Duodenal mucosa (tissue), 2 donors: ENCODE results near the gene GRAMD4.

Experiments used
- H3K27ac ChIP-seq: one replicate; pipeline ENCODE4 v1.7.0; 2013; ENCODE audit warnings: low read depth, low read length
- H3K27me3 ChIP-seq, 2 donors: one replicate each; pipeline ENCODE4 v1.7.0; 2013; ENCODE audit warnings: low read length in 2 of 2, control low read depth in 1 of 2; ENCODE audit not compliant: insufficient read depth in 2 of 2, control insufficient read depth in 1 of 2
- H3K36me3 ChIP-seq, 2 donors: one replicate each; pipeline ENCODE4 v1.7.0; 2013; ENCODE audit warnings: low read length in 2 of 2, control low read depth in 1 of 2; ENCODE audit not compliant: insufficient read depth in 2 of 2, control insufficient read depth in 1 of 2
- H3K4me1 ChIP-seq, 2 donors: one replicate each; pipeline ENCODE4 v1.7.0; 2013; ENCODE audit warnings: low read length in 2 of 2, control low read depth in 1 of 2; ENCODE audit not compliant: insufficient read depth in 2 of 2, control insufficient read depth in 1 of 2
- H3K4me3 ChIP-seq, 2 donors: one replicate each; pipeline ENCODE4 v1.7.0; 2013; ENCODE audit warnings: low read length in 2 of 2, low read depth in 1 of 2
- H3K9ac ChIP-seq, 2 donors: one replicate each; pipeline ENCODE4 v1.7.0; 2013; ENCODE audit warnings: low read length in 2 of 2, low read depth in 1 of 2
- H3K9me3 ChIP-seq, 2 donors: one replicate each; pipeline ENCODE4 v1.7.0; 2013; ENCODE audit warnings: low read length in 2 of 2, control low read depth in 1 of 2; ENCODE audit not compliant: control insufficient read depth in 1 of 2

GRAMD4 gene

DNA sequence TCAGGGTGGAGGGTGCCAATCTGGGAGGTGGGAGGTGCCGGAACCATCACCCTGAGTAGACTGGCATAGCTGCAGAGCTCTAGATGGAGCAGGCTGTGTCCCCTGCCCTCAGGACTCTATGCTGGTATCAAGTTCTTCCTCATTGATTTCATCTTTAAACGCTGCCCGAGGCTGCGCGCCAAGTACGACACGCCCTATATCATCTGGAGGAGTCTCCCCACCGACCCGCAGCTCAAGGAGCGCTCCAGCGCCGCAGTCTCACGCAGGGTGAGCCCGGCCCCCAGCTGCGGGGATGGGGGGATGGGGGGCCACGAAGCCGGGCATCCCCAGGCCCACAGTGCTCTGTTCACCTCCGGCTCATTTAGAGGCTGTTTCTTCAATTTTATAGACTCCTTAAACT, 52.5 kb downstream of the GRAMD4 start:
- Histone ChIP-seq H3K4me1 (peaks cover 7 to 9% of the 10 kb centered on the region in 2 donors), H3K9me3 (no peaks in the 10 kb centered on the region), H3K27ac (no peak overlapping the region), H3K4me3 (no peak overlapping the region), H3K27me3 (no peaks in the 10 kb centered on the region), H3K36me3 (peaks cover 13 to 62% of the 10 kb centered on the region in 2 donors), H3K9ac (no peak overlapping the region)

DNA sequence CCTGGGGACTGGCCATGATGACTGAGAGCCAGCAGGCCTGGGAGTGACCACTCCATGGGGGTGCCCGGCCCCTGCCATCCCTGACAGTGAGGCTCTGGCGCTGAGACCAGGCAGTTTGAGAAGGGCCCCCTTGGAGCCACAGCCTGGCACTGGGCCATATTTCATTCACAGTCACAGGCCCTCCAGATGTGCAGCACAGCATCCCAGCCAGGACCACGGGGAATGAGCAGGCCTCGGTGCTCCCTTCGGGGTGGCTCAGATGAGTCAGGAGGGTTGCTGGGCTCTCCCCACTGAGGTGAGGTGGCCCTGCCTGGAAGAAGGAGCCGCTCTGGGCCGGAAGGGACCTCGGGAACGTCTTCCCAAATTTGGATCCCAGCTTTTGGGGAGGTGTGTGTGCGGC, 53.0 kb downstream of the GRAMD4 start:
- Histone ChIP-seq H3K9ac (no peak overlapping the region), H3K4me1 (peaks cover 7 to 9% of the 10 kb centered on the region in 2 donors), H3K36me3 (peaks cover 9 to 61% of the 10 kb centered on the region in 2 donors), H3K9me3 (no peaks in the 10 kb centered on the region), H3K27me3 (no peaks in the 10 kb centered on the region), H3K27ac (no peak overlapping the region), H3K4me3 (no peak overlapping the region)

DNA sequence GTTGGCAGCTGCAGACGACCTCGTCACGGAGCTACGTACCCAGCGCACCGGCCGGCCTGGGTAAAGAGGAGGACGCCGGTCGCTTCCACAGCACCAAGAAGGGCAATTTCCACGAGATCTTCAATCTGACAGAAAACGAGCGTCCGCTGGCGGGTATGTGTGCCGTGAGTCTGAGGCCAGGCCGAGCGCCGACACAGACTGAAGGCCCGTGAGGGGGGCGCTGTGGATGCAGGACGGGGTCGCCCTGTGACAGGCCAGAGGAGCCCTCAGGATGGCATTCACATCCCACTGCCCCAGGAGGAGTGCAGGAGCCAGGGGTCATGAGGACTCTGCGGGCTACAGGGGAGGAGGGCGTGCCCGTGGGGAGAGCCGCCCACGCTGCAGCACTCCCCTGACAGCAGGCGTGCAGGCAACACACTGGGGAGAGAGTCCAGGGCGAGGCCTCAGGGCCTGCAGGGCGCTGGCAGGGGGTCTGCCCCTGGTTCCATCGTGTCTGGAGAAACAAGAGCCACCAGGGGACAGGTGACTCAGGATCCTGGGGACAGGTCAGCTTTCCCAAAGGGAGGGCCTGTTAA, 53.6 kb downstream of the GRAMD4 start:
- no peaks in the 10 kb centered on the region for H3K9me3 ChIP-seq
- H3K9ac ChIP-seq, result no peak overlapping the region
- no peaks in the 10 kb centered on the region for H3K27me3 ChIP-seq
- H3K27ac ChIP-seq, result no peak overlapping the region
- H3K4me3 ChIP-seq, result no peak overlapping the region
- H3K4me1 ChIP-seq, result peaks cover 7 to 9% of the 10 kb centered on the region in 2 donors
- H3K36me3 ChIP-seq, result peaks cover 6 to 58% of the 10 kb centered on the region in 2 donors

DNA sequence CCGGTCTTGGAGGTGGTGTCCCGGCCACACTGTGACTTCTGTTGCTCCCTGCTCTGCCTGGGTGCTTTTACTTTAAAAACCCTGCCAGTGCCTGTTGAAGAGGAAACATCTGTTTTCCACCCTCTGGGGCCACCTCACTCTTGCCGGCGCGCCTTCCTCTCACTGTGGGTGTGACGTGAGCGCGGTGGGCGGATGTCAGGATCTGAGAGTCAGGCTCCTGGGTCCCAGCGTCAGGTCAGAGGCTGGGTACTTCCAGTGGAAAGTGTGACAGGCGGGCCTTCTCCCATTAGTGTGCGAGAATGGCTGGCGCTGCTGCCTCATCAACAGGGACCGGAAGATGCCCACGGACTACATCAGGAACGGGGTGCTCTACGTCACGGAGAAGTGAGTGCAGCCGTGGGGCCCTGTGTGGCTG, 54.2 kb downstream of the GRAMD4 start:
- Histone ChIP-seq H3K27me3 (no peaks in the 10 kb centered on the region), H3K4me1 (peaks cover 7 to 9% of the 10 kb centered on the region in 2 donors), H3K4me3 (no peak overlapping the region), H3K9me3 (no peaks in the 10 kb centered on the region), H3K9ac (no peak overlapping the region), H3K27ac (no peak overlapping the region), H3K36me3 (peaks cover 6 to 52% of the 10 kb centered on the region in 2 donors)

DNA sequence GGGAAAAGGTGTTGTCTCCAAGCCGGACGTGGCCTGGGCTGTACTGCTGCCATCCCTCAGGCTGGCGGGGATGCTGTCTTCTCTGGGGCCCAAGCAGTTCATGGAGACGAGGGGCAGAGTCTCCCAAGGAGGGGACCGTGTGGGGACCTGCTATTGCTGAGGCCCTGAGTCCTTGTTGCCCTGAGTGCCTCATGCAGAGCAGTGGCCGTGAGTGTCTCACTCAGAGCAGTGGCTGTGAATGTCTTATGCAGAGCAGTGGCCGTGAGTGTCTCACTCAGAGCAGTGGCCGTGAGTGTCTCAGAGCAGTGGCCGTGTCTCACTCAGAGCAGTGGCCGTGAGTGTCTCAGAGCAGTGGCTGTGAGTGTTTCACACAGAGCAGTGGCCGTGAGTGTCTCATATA, 54.7 kb downstream of the GRAMD4 start:
- H3K27ac ChIP-seq, result no peak overlapping the region
- peaks cover 6 to 52% of the 10 kb centered on the region in 2 donors for H3K36me3 ChIP-seq

DNA sequence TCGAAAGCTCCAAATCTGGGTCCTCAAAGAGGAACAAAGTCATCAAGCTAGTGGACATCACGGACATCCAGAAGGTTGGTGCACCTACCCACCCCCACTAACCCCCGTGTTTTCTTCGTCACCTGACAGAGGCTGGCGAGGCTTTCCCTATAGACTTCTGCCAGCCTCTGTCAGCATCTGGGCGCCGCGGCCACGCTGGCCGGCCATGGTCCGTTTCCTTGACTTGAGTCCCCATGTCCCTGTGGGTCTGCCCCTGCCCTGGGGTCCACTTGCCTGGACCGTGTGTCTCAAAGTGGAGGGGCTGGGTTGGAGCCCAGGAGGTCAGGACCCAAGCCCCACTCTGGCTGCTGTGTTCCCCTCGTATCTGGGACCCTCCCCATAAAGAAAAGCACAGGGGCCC, 55.3 kb downstream of the GRAMD4 start:
- Histone ChIP-seq H3K27me3 (no peaks in the 10 kb centered on the region), H3K36me3 (peaks cover 6 to 46% of the 10 kb centered on the region in 2 donors), H3K9me3 (no peaks in the 10 kb centered on the region), H3K4me1 (peaks cover 7 to 9% of the 10 kb centered on the region in 2 donors), H3K27ac (no peak overlapping the region), H3K9ac (no peak overlapping the region), H3K4me3 (no peak overlapping the region)

More for the DNA sequence above, 54.7 kb downstream of the GRAMD4 start:
- Histone ChIP-seq H3K27me3 (no peaks in the 10 kb centered on the region), H3K9ac (no peak overlapping the region), H3K4me1 (peaks cover 7 to 9% of the 10 kb centered on the region in 2 donors), H3K9me3 (no peaks in the 10 kb centered on the region), H3K4me3 (no peak overlapping the region)

DNA sequence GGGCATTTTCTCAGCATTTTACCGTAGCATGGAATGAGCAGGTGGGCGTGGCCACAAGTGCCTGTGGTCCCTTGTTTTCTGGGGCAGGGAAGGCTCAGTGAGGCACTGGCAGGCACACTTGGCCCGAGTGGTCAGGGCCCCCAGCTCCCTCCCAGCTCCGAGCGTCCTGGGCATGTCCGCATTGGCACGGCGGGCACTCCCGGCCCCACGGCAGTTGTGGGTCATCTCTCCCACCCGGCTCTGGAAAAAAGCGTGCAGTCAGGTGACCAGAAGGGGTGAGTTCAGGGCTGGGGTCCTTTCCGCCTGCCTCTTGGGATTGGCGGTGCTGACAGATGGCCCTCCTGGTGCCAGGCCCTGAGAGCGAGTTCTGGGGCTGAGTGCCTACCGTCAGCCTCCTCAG, 55.8 kb downstream of the GRAMD4 start:
- no peak overlapping the region for H3K4me3 ChIP-seq
- no peaks in the 10 kb centered on the region for H3K27me3 ChIP-seq
- H3K27ac ChIP-seq, result no peak overlapping the region
- H3K9me3 ChIP-seq, result no peaks in the 10 kb centered on the region
- H3K4me1 ChIP-seq, result peaks cover 7 to 9% of the 10 kb centered on the region in 2 donors
- H3K9ac ChIP-seq, result no peak overlapping the region
- H3K36me3 ChIP-seq, result peaks cover 6 to 45% of the 10 kb centered on the region in 2 donors

DNA sequence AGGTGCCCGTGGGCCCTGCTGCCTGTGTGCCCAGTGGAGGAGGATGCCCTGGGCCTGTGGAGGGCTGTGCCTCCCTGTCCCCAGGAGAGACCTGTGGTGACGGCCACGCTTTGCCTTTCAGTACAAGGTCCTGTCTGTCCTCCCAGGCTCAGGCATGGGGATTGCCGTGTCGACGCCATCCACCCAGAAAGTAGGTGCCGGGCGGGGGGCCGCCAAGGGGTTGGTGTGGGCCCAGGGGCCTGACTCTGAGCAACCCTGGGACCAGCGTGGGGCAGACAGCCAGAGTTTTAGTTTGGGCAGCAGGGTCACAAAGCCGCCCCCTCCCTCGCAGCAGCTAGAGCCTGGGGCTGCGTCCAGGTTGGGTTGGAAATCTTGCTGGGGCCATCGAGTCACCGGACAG, 56.3 kb downstream of the GRAMD4 start:
- Histone ChIP-seq H3K9ac (no peak overlapping the region), H3K4me3 (no peak overlapping the region), H3K27ac (no peak overlapping the region), H3K36me3 (peaks cover 6 to 45% of the 10 kb centered on the region in 2 donors), H3K9me3 (no peaks in the 10 kb centered on the region), H3K4me1 (peaks cover 7 to 9% of the 10 kb centered on the region in 2 donors), H3K27me3 (no peaks in the 10 kb centered on the region)

DNA sequence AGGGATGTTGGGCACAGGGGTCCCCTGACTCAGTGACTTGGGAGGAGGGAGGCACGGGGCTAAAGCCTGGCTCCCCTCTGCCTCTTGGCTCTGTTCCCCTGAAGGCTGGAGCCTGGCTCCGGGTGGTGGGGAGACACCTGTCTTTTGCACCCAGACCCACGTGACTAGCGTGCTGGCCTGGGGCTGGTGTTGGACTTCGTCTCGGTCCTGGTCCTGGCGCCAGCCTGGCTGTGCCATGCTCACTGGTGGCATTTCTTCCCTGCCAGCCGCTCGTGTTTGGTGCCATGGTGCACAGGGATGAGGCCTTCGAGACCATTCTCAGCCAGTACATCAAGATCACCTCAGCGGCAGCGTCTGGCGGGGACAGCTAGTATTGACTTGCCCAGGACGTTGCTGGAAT, 56.7 kb downstream of the GRAMD4 start:
- H3K27ac ChIP-seq, result no peak overlapping the region
- peaks cover 6 to 45% of the 10 kb centered on the region in 2 donors for H3K36me3 ChIP-seq
- H3K4me1 ChIP-seq, result peaks cover 6 to 7% of the 10 kb centered on the region in 2 donors
- H3K9ac ChIP-seq, result no peak overlapping the region
- no peaks in the 10 kb centered on the region for H3K27me3 ChIP-seq
- no peaks in the 10 kb centered on the region for H3K9me3 ChIP-seq
- H3K4me3 ChIP-seq, result no peak overlapping the region

DNA sequence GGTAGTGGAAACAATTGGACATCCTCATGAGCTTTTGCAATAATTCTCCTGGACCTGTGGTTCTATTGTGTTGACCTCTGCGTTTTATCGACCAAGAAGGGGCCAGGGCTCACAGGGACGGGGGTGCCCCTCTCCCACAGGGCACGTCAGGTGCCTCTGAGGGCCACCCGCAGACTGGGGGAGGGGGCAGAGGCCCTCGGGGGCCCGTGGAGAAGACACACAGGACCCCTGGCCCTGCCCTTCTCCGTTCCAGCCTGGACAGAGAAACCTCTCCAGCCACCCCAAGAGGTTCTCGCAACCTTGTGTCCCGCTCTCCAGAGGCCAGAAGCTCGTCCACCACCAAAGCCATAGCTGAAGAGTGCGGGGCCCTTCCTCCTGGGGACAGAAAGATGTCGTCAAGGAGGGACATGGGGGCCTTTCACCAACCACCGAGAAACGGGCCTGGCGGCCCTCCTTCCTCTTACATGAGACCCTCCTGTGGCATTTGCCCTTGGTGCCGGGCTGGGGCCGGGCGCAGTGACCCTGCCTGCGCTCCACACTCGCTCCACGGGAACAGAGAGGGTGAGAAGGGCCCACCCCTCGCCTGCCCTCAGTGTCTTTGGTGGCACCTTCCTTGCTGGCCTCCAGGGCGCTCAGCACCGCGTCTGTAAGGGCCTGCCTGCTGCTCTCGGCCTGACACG, 57.3 kb downstream of the GRAMD4 start:
- H3K27ac ChIP-seq, result no peak overlapping the region
- H3K9ac ChIP-seq, result no peak overlapping the region
- no peaks in the 10 kb centered on the region for H3K27me3 ChIP-seq
- H3K4me1 ChIP-seq, result peaks cover 2 to 3% of the 10 kb centered on the region in 2 donors
- no peak overlapping the region for H3K4me3 ChIP-seq
- no peaks in the 10 kb centered on the region for H3K9me3 ChIP-seq
- peaks cover 6 to 47% of the 10 kb centered on the region in 2 donors for H3K36me3 ChIP-seq
